Stomach (tissue), 4 donors: ENCODE measurements around the gene OMP.

Source experiments
- POLR2A ChIP-seq, 4 donors: fragments of 450-650 bp; IDR thresholded peaks; one replicate each; pipeline ENCODE4 v1.6.1; 2016; ENCODE audit warnings: antibody characterized with exemption in 4 of 4, control low read depth in 2 of 4, mild to moderate bottlenecking in 1 of 4, moderate library complexity in 1 of 4
- TF ChIP-seq, protein P1 (sequence below), 7 experiments: fragments of 450-650 bp in 4 of 7; fragments of 200-600 bp in 3 of 7; sonication (generic) in 3 of 7; IDR thresholded peaks; one replicate each; pipeline ENCODE4 v1.5.1; 2016 to 2019; ENCODE audit warnings: antibody characterized with exemption in 7 of 7, control low read depth in 2 of 7, mild to moderate bottlenecking in 1 of 7

DNA sequence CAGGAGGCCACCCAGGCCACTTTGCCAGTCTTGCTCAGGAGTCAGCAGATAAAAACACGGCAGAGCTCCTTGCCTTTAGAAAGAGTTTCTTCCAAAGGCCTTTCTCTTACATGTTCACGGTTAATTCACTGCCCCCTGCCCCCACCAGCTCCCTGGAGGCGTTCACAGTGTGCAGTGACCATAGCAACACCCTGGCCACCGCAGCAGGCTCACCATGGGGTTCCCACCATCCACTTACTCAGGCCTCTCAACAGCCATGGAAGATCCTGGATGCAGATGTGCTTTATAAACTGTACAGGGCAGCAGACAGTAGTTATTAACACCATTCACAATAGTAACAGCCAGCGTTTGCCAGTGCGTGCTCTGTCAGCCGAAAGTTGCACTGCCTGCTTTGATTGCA lies 14.9 kb downstream of the OMP start:
- TF ChIP-seq POLR2A (IDR thresholded peaks at IDR 0.05), result no peak
- TF ChIP-seq, protein P1, sequence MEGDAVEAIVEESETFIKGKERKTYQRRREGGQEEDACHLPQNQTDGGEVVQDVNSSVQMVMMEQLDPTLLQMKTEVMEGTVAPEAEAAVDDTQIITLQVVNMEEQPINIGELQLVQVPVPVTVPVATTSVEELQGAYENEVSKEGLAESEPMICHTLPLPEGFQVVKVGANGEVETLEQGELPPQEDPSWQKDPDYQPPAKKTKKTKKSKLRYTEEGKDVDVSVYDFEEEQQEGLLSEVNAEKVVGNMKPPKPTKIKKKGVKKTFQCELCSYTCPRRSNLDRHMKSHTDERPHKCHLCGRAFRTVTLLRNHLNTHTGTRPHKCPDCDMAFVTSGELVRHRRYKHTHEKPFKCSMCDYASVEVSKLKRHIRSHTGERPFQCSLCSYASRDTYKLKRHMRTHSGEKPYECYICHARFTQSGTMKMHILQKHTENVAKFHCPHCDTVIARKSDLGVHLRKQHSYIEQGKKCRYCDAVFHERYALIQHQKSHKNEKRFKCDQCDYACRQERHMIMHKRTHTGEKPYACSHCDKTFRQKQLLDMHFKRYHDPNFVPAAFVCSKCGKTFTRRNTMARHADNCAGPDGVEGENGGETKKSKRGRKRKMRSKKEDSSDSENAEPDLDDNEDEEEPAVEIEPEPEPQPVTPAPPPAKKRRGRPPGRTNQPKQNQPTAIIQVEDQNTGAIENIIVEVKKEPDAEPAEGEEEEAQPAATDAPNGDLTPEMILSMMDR (IDR thresholded peaks at IDR 0.05), result no peak
